ENCODE measurements around the gene TRAPPC4.

The TRAPPC4 gene

GRCh38 chr11:119051440-119052162 lies 33.0 kb downstream of the TRAPPC4 start:
- Histone ChIP-seq H3K27ac (ENCODE audit: poor library complexity, severe bottlenecking) (no peak overlapping the region), H3K4me3 (ENCODE audit: severe bottlenecking) (no peak overlapping the region), H3K36me3 (ENCODE audit: low read depth) (peaks cover 96% of the 10 kb centered on the region), H3K9me3 (ENCODE audit: severe bottlenecking) (no peaks in the 10 kb centered on the region), H3K27me3 (ENCODE audit: insufficient read depth, poor library complexity, severe bottlenecking) (no peaks in the 10 kb centered on the region), H3K4me1 (ENCODE audit: insufficient read depth, poor library complexity, severe bottlenecking) (peaks cover 7% of the 10 kb centered on the region)
- ATAC-seq (ENCODE audit: low read depth) = no peak
- TF ChIP-seq CTCF (IDR thresholded peaks at IDR 0.05; ENCODE audit: poor library complexity, severe bottlenecking) = no peak
- DNase-seq (ENCODE audit: low spot score) = no peak

- no peak overlapping the region for H3K4me3 ChIP-seq (ENCODE audit: severe bottlenecking)
- DNase-seq (ENCODE audit: low spot score) (no peak), ATAC-seq (ENCODE audit: low read depth) (no peak)
- peaks cover 89% of the 10 kb centered on the region for H3K36me3 ChIP-seq (ENCODE audit: low read depth)
- H3K27ac ChIP-seq (ENCODE audit: poor library complexity, severe bottlenecking) = no peak overlapping the region
- H3K4me1 ChIP-seq (ENCODE audit: insufficient read depth, poor library complexity, severe bottlenecking) = peaks cover 7% of the 10 kb centered on the region
- H3K9me3 ChIP-seq (ENCODE audit: severe bottlenecking) = no peaks in the 10 kb centered on the region
- TF ChIP-seq CTCF (IDR thresholded peaks at IDR 0.05; ENCODE audit: poor library complexity, severe bottlenecking) = no peak
- no peaks in the 10 kb centered on the region for H3K27me3 ChIP-seq (ENCODE audit: insufficient read depth, poor library complexity, severe bottlenecking)
Observed at GRCh38 chr11:119052163-119052814, 33.7 kb downstream of the TRAPPC4 start.

GRCh38 chr11:119054418-119054817 lies 35.9 kb downstream of the TRAPPC4 start:
- peaks cover 7% of the 10 kb centered on the region for H3K4me1 ChIP-seq (ENCODE audit: insufficient read depth, poor library complexity, severe bottlenecking)
- H3K27ac ChIP-seq (ENCODE audit: poor library complexity, severe bottlenecking) = no peak overlapping the region
- no peak for TF ChIP-seq CTCF (IDR thresholded peaks at IDR 0.05; ENCODE audit: poor library complexity, severe bottlenecking)
- DNase-seq (ENCODE audit: low spot score) (no peak), ATAC-seq (ENCODE audit: low read depth) (no peak)
- no peaks in the 10 kb centered on the region for H3K27me3 ChIP-seq (ENCODE audit: insufficient read depth, poor library complexity, severe bottlenecking)
- peaks cover 67% of the 10 kb centered on the region for H3K36me3 ChIP-seq (ENCODE audit: low read depth)
- no peak overlapping the region for H3K4me3 ChIP-seq (ENCODE audit: severe bottlenecking)
- no peaks in the 10 kb centered on the region for H3K9me3 ChIP-seq (ENCODE audit: severe bottlenecking)

- no peak for ATAC-seq (ENCODE audit: low read depth)
- peaks cover 53% of the 10 kb centered on the region for H3K36me3 ChIP-seq (ENCODE audit: low read depth)
- H3K9me3 ChIP-seq (ENCODE audit: severe bottlenecking) = no peaks in the 10 kb centered on the region
- H3K27ac ChIP-seq (ENCODE audit: poor library complexity, severe bottlenecking) = peak overlapping the region; percentile 61
- peak overlapping the region; percentile 97 for H3K4me3 ChIP-seq (ENCODE audit: severe bottlenecking)
- TF ChIP-seq CTCF (IDR thresholded peaks at IDR 0.05; ENCODE audit: poor library complexity, severe bottlenecking) = no peak
- H3K4me1 ChIP-seq (ENCODE audit: insufficient read depth, poor library complexity, severe bottlenecking) = peaks cover 7% of the 10 kb centered on the region
- H3K27me3 ChIP-seq (ENCODE audit: insufficient read depth, poor library complexity, severe bottlenecking) = no peaks in the 10 kb centered on the region
- DNase-seq (ENCODE audit: low spot score) = no peak
Observed at GRCh38 chr11:119055901-119056300, 37.3 kb downstream of the TRAPPC4 start.
